Measurements from ENCODE around the gene SPRR5.

The SPRR5 gene

DNA sequence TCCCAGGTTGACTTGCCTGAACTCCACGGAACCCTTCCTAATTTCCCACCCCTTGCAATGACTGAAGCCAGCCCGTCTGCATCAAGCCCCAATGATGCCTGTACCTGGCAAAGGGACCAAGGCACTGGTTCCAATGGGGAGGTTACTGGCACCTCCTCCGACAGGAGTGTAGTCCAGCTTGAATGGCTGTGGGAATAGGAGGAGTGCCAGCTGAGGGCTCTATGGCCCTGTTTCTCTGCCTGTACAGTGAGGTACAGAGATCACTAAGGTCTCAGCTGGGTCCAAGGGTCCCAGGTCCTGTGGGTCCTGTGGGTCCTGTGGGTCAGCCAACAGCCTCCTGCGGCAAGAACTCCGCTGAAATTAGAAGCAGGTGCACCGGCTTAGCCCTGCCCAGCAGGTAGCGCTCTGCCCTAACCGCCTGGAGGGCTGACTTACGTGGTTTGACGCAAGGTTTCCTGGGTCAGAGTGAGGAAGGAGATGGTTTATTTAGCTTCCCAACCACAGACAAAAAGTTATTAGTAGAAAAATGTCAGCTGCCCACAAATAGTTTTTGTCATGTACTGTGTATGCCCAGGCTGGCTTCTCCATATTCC lies 13.5 kb downstream of the SPRR5 start:
- peak; percentile 55 for TF ChIP-seq CTCF (IDR thresholded peaks at IDR 0.05)

DNA sequence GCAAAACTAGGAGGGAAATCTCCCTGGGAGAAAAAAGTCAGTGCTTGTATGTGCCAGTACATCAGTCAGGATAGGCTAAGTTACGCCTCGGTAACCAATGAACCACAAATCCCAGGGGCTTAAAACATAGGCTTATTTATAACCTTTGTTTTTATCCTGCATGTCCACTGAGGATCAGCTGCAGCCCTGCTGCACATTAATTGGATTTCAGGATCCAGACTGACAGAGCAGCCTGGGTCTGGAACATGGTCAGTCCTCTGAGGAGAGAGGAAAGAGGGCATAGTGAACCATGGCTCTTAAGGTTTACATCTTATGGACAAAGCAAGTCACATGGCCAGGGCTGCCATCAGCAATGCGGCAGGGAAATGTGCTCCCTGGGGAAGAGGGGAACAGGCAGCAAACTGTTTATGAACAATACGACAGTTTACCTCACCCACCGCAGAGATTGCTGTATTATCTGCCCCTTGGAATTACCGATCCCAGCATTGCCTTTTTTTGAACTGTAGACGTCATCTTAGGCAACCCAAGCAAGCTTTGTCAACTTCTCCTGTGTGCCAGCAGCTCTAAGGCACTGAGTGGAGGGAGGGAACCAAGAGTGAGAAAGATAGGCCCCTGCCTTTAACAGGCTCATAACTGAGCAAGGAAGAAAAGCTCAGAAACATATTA lies 14.4 kb downstream of the SPRR5 start:
- TF ChIP-seq CTCF (IDR thresholded peaks at IDR 0.05) = no peak

GRCh38 chr1:152962876-152963415 lies 15.9 kb downstream of the SPRR5 start:
- TF ChIP-seq CTCF (IDR thresholded peaks at IDR 0.05) = no peak

GRCh38 chr1:152964536-152964935 lies 17.5 kb downstream of the SPRR5 start:
- no peak for TF ChIP-seq CTCF (IDR thresholded peaks at IDR 0.05)

- no peak for TF ChIP-seq CTCF (IDR thresholded peaks at IDR 0.05)
These were observed 18.8 kb downstream of the SPRR5 start for GRCh38 chr1:152965853-152966252.

- no peak for TF ChIP-seq CTCF (IDR thresholded peaks at IDR 0.05)
These were observed 20.2 kb downstream of the SPRR5 start for GRCh38 chr1:152967201-152967600.

GRCh38 chr1:152968248-152968647 lies 21.2 kb downstream of the SPRR5 start:
- TF ChIP-seq CTCF (IDR thresholded peaks at IDR 0.05) = no peak

Measured in LNCAP (cell line).